Smooth muscle cell (in vitro differentiated cells): ENCODE measurements around the gene ATG4B. TPM values are rescaled to one million over a fixed set of nuclear protein-coding genes. Genes with fewer than 3 reads are reported as not detected.

Experiments
- DNase-seq: peaks from one replicate; lab custom pipeline; 2025; ENCODE audit not compliant: unreplicated experiment; lab: John Stamatoyannopoulos, UW
- H2AFZ ChIP-seq: fragments of 200-600 bp; sonication (generic); 2 replicates; pipeline ENCODE4 v1.6.0; 2016; ENCODE audit warnings: antibody characterized with exemption, low read depth, mild to moderate bottlenecking
- H3F3A ChIP-seq: fragments of 200-600 bp; sonication (generic); 2 replicates; pipeline ENCODE4 v1.6.0; 2017; ENCODE audit warnings: antibody characterized with exemption, low read depth
- H3K27ac ChIP-seq: fragments of 200-600 bp; sonication (generic); 2 replicates; pipeline ENCODE4 v1.5.1; 2016; ENCODE audit warnings: low read depth, mild to moderate bottlenecking
- H3K27me3 ChIP-seq: fragments of 200-600 bp; sonication (generic); 2 replicates; pipeline ENCODE4 v1.6.1; 2016; ENCODE audit warnings: low read depth, mild to moderate bottlenecking
- H3K36me3 ChIP-seq: fragments of 200-600 bp; sonication (generic); 2 replicates; pipeline ENCODE4 v1.5.1; 2016; ENCODE audit warnings: low read depth
- H3K4me1 ChIP-seq: fragments of 200-600 bp; sonication (generic); 2 replicates; pipeline ENCODE4 v1.5.1; 2016; ENCODE audit warnings: low read depth
- H3K4me2 ChIP-seq: fragments of 200-600 bp; sonication (generic); 2 replicates; pipeline ENCODE4 v1.6.0; 2016; ENCODE audit warnings: mild to moderate bottlenecking
- H3K4me3 ChIP-seq: fragments of 200-600 bp; sonication (generic); 2 replicates; pipeline ENCODE4 v1.5.1; 2016; ENCODE audit warnings: mild to moderate bottlenecking
- H3K79me2 ChIP-seq: fragments of 200-600 bp; sonication (generic); 2 replicates; pipeline ENCODE4 v1.6.0; 2016; ENCODE audit warnings: low read depth, mild to moderate bottlenecking
- H3K9ac ChIP-seq: fragments of 200-600 bp; sonication (generic); 2 replicates; pipeline ENCODE4 v1.6.0; 2016; ENCODE audit warnings: low read depth
- H3K9me3 ChIP-seq: fragments of 200-600 bp; sonication (generic); replicated peaks from 2 replicates; pipeline ENCODE4 v1.5.1; 2016; ENCODE audit warnings: low read depth
- H4K20me1 ChIP-seq: fragments of 200-600 bp; sonication (generic); 2 replicates; pipeline ENCODE4 v1.6.0; 2016; ENCODE audit warnings: low read depth
- CTCF ChIP-seq: fragments of 200-600 bp; sonication (generic); IDR thresholded peaks from 2 replicates; pipeline ENCODE4 v1.5.1; 2017; ENCODE audit warnings: borderline replicate concordance, mild to moderate bottlenecking, antibody characterized with exemption; ENCODE audit not compliant: insufficient read depth, poor library complexity, severe bottlenecking
- WGBS: methylation state at CpG from one replicate; pipeline ENCODE4 v1.1.7; 2016; ENCODE audit warnings: low lambda C conversion rate; 5-methylcytosine and 5-hydroxymethylcytosine counted together
- polyA plus RNA-seq: library from polyadenylated mRNA; unstranded; fragments of >200 nt; fragmentation: Nextera tagmentation; extraction: Ambion mirVana; gene quantifications from 2 replicates; pipeline ENCODE4 v1.2.1, GENCODE V29; 2016
- total RNA-seq: library from RNA; depleted of rRNA; stranded (reverse); fragments of >200 nt; gene quantifications from 2 replicates; pipeline ENCODE4 v1.2.3, GENCODE V29; 2014

ATG4B gene
- total and polyA plus RNA-seq, 2 experiments from 2014 or later, result 70.3 to 91.3 TPM

GRCh38 chr2:241655516-241656189 is 18.2 kb downstream of the ATG4B start:
- H3K27me3 ChIP-seq, result no peaks in the 10 kb centered on the region
- no peaks in the 10 kb centered on the region for H3K4me1 ChIP-seq
- no peak overlapping the region for H3K9ac ChIP-seq
- peaks cover 2% of the 10 kb centered on the region for H3K79me2 ChIP-seq
- TF ChIP-seq CTCF, result no peak
- H2AFZ ChIP-seq, result no peak overlapping the region
- no peaks in the 10 kb centered on the region for H3F3A ChIP-seq
- no peak overlapping the region for H3K27ac ChIP-seq
- H3K4me2 ChIP-seq, result no peak overlapping the region
- no peaks in the 10 kb centered on the region for H3K9me3 ChIP-seq
- H3K4me3 ChIP-seq, result no peak overlapping the region
- peaks cover 24% of the 10 kb centered on the region for H4K20me1 ChIP-seq
- WGBS, result 93% methylated on average over 17 of the region's 17 CpGs
- DNase-seq, result no peak
- H3K36me3 ChIP-seq, result no peaks in the 10 kb centered on the region

- Histone ChIP-seq H3K79me2 (no peaks in the 10 kb centered on the region), H3F3A (no peaks in the 10 kb centered on the region), H3K9me3 (no peaks in the 10 kb centered on the region), H3K36me3 (no peaks in the 10 kb centered on the region), H2AFZ (no peak overlapping the region), H3K4me1 (no peaks in the 10 kb centered on the region), H3K27me3 (no peaks in the 10 kb centered on the region), H3K27ac (no peak overlapping the region), H3K4me3 (no peak overlapping the region), H3K4me2 (no peak overlapping the region), H4K20me1 (peaks cover 18% of the 10 kb centered on the region), H3K9ac (no peak overlapping the region)
- WGBS, result over 99% methylated on average over 13 of the region's 13 CpGs
- no peak for TF ChIP-seq CTCF
- no peak for DNase-seq
Observed at GRCh38 chr2:241656190-241656741, 18.8 kb downstream of the ATG4B start.

GRCh38 chr2:241657786-241658254 is 20.3 kb downstream of the ATG4B start:
- WGBS, result 89% methylated on average over 14 of the region's 15 CpGs
- Histone ChIP-seq H2AFZ (no peak overlapping the region), H3K4me2 (no peak overlapping the region), H3K36me3 (no peaks in the 10 kb centered on the region), H4K20me1 (peaks cover 9% of the 10 kb centered on the region), H3F3A (no peaks in the 10 kb centered on the region), H3K27ac (no peak overlapping the region), H3K9me3 (no peaks in the 10 kb centered on the region), H3K79me2 (no peaks in the 10 kb centered on the region), H3K4me3 (no peak overlapping the region), H3K4me1 (no peaks in the 10 kb centered on the region), H3K9ac (no peak overlapping the region), H3K27me3 (no peaks in the 10 kb centered on the region)
- TF ChIP-seq CTCF, result no peak
- no peak for DNase-seq
